ENCODE data around the gene CADM1.

CADM1 gene

DNA sequence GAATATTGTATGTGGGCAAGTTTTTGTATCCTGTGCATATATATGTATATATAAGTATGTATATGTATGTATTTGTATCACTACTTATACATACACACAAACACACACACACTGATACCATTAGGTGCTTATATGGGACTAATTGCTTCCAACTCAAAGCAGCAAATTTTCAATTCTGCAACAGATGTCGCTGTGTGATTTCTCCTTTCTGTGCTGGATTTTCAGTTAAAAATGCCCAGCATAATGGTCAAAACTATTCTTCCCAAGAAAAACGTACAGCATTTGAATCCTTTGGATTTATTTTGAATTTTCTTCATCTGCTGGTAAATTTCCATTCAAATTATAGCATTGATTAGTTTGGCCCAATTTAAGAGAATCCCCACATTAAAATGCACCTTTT lies 4.3 kb downstream of the CADM1 start:
- Histone ChIP-seq H3K4me1 (ENCODE audit: control insufficient read depth, insufficient read depth, low read length) (peaks cover 35% of the 10 kb centered on the region), H3K9ac (ENCODE audit: low read depth, low read length) (no peak overlapping the region), H3K4me3 (ENCODE audit: low read depth, low read length) (no peak overlapping the region), H3K27me3 (ENCODE audit: control insufficient read depth, insufficient read depth, low read length) (peaks cover 52% of the 10 kb centered on the region), H3K36me3 (ENCODE audit: control insufficient read depth, insufficient read depth, low read length) (no peaks in the 10 kb centered on the region), H3K27ac (ENCODE audit: low read depth, low read length) (no peak overlapping the region), H3K9me3 (ENCODE audit: control insufficient read depth, insufficient read depth, low read length) (no peaks in the 10 kb centered on the region)

DNA sequence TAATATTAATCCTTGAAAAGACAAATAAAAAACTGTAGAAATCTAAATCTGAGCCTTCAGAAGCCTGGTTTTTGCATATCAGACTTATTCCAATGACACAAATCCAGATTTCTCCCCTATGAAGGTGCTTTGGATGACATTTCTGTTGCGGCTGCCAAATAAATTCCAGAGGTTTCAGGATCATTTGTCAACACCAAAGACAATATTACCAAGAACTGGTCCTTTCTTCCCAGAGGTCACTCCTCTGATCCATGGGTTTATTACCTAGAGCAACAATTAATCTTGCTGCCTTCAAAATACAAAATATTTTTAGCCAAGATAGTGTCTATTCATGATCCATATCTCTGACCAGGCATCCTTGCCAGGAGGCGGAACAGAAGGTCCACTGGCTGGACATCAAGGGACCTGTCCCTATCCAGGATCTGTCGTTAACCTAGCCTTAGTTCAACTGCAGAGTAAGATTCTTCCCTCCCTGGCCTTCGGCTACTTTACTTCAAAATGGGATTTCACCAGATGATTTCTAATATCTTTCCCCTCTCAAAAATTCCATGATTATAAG lies 4.9 kb downstream of the CADM1 start:
- H3K4me3 ChIP-seq (ENCODE audit: low read depth, low read length) = no peak overlapping the region
- peaks cover 52% of the 10 kb centered on the region for H3K27me3 ChIP-seq (ENCODE audit: control insufficient read depth, insufficient read depth, low read length)
- no peaks in the 10 kb centered on the region for H3K9me3 ChIP-seq (ENCODE audit: control insufficient read depth, insufficient read depth, low read length)
- H3K9ac ChIP-seq (ENCODE audit: low read depth, low read length) = no peak overlapping the region
- H3K36me3 ChIP-seq (ENCODE audit: control insufficient read depth, insufficient read depth, low read length) = no peaks in the 10 kb centered on the region
- H3K27ac ChIP-seq (ENCODE audit: low read depth, low read length) = no peak overlapping the region
- H3K4me1 ChIP-seq (ENCODE audit: control insufficient read depth, insufficient read depth, low read length) = peaks cover 35% of the 10 kb centered on the region

DNA sequence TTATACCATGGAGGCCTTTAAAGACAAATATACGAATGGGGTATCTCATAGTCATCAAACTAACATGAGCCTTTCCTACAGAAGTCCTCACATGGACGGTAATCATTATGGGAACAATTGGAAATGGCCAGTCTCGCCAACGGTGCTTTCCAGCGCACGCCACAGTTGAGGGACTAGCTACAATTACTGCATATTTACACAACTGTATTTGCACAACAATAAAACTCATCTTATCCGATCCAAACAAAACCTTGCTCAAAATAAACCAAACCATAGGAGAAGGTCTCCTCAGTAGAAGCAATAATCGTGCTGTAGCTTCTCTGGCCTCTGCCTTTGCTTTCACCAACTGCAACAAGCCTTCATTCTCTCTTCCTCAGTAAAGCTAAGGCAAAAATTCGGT lies 5.9 kb downstream of the CADM1 start:
- Histone ChIP-seq H3K4me3 (ENCODE audit: low read depth, low read length) (no peak overlapping the region), H3K9me3 (ENCODE audit: control insufficient read depth, insufficient read depth, low read length) (no peaks in the 10 kb centered on the region), H3K4me1 (ENCODE audit: control insufficient read depth, insufficient read depth, low read length) (peaks cover 35% of the 10 kb centered on the region), H3K27ac (ENCODE audit: low read depth, low read length) (no peak overlapping the region), H3K36me3 (ENCODE audit: control insufficient read depth, insufficient read depth, low read length) (no peaks in the 10 kb centered on the region), H3K9ac (ENCODE audit: low read depth, low read length) (no peak overlapping the region), H3K27me3 (ENCODE audit: control insufficient read depth, insufficient read depth, low read length) (peaks cover 48% of the 10 kb centered on the region)

DNA sequence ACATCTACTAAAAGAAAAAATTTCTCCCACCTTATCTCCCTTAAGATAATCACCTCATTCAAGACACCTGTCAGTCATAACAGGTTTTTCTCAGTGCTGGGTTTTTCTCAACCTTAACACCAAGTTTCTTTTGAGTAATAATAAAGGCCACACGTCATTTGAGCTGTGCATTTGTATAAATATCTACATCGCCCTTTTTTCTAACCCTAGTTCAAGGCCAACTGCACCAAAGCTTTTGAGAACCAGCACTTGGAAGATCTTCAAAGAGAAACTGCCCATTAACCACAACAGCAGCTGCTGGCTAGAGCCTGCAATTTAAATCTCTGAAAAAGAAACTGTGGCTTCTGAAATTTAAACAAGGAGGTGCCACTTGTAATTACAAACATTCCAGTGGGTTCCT lies 6.9 kb downstream of the CADM1 start:
- no peak overlapping the region for H3K9ac ChIP-seq (ENCODE audit: low read depth, low read length)
- H3K27me3 ChIP-seq (ENCODE audit: control insufficient read depth, insufficient read depth, low read length) = peaks cover 41% of the 10 kb centered on the region
- no peak overlapping the region for H3K4me3 ChIP-seq (ENCODE audit: low read depth, low read length)
- no peaks in the 10 kb centered on the region for H3K9me3 ChIP-seq (ENCODE audit: control insufficient read depth, insufficient read depth, low read length)
- peaks cover 40% of the 10 kb centered on the region for H3K4me1 ChIP-seq (ENCODE audit: control insufficient read depth, insufficient read depth, low read length)
- no peaks in the 10 kb centered on the region for H3K36me3 ChIP-seq (ENCODE audit: control insufficient read depth, insufficient read depth, low read length)
- no peak overlapping the region for H3K27ac ChIP-seq (ENCODE audit: low read depth, low read length)

DNA sequence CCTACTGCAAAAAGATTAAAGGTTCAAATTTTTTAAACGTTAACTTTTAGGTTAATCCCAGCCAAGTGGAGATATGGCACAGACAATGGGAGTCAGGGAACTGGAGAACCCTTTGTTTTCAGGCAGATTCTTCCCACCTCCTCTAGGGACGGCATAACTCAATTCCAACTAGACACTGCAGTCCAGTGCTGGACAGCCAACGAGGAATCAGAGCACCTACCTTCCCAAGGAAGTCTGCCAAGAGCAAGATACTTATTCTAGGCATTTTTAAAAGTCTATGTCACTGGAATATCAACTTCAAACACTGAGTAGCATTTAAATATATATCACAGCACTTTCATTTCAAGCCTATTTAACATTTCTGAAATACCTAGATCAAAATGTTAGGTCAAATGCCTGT lies 7.3 kb downstream of the CADM1 start:
- H3K4me1 ChIP-seq (ENCODE audit: control insufficient read depth, insufficient read depth, low read length) = peaks cover 38% of the 10 kb centered on the region
- H3K9ac ChIP-seq (ENCODE audit: low read depth, low read length) = no peak overlapping the region
- H3K36me3 ChIP-seq (ENCODE audit: control insufficient read depth, insufficient read depth, low read length) = no peaks in the 10 kb centered on the region
- no peak overlapping the region for H3K4me3 ChIP-seq (ENCODE audit: low read depth, low read length)
- no peak overlapping the region for H3K27ac ChIP-seq (ENCODE audit: low read depth, low read length)
- H3K9me3 ChIP-seq (ENCODE audit: control insufficient read depth, insufficient read depth, low read length) = no peaks in the 10 kb centered on the region
- H3K27me3 ChIP-seq (ENCODE audit: control insufficient read depth, insufficient read depth, low read length) = peaks cover 37% of the 10 kb centered on the region

DNA sequence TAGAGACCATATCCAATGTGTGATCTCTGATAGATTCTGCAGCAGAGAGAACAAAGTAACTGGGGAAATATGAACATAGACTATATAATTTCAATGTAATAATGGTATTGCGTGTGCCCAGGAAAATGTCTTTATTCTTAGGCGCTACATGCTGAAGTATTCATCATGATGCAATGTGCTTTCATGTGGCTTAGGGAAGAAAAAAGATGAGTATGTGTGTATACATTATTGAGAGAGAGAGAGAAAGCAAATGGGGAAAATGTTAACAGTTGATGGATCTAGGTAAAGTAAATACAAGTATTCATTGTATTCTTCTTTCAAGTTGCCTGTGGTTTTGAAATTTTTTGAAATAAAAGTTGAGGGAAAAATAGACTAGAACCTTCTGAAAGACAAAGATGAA lies 10.3 kb downstream of the CADM1 start:
- no peak overlapping the region for H3K9ac ChIP-seq (ENCODE audit: low read depth, low read length)
- H3K36me3 ChIP-seq (ENCODE audit: control insufficient read depth, insufficient read depth, low read length) = no peaks in the 10 kb centered on the region
- no peak overlapping the region for H3K27ac ChIP-seq (ENCODE audit: low read depth, low read length)
- H3K9me3 ChIP-seq (ENCODE audit: control insufficient read depth, insufficient read depth, low read length) = no peaks in the 10 kb centered on the region
- H3K4me3 ChIP-seq (ENCODE audit: low read depth, low read length) = no peak overlapping the region
- peaks cover 23% of the 10 kb centered on the region for H3K4me1 ChIP-seq (ENCODE audit: control insufficient read depth, insufficient read depth, low read length)
- peaks cover 7% of the 10 kb centered on the region; the same call in 1 of the 2 replicates for H3K27me3 ChIP-seq (ENCODE audit: control insufficient read depth, insufficient read depth, low read length)

DNA sequence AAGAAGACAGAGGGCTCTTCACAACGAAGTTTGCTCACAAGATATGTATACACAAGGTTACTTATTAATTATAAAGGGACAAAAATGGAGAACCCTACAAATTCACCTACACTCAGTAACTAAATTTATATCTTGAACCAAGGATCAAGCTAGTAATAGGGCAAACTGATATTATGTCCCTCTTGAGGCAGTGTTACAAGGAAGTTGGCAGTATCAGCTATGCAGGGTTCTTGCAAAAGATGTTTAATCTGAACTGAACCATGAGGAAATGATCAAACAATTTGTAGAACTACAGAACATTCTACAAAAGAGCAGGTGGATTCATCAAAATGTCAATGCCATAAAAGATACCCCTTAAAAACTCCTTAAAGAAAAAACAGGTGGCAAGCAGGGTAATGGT lies 10.7 kb downstream of the CADM1 start:
- peaks cover 6% of the 10 kb centered on the region; the same call in 1 of the 2 replicates for H3K27me3 ChIP-seq (ENCODE audit: control insufficient read depth, insufficient read depth, low read length)
- H3K4me3 ChIP-seq (ENCODE audit: low read depth, low read length) = no peak overlapping the region
- H3K9me3 ChIP-seq (ENCODE audit: control insufficient read depth, insufficient read depth, low read length) = no peaks in the 10 kb centered on the region
- no peak overlapping the region for H3K27ac ChIP-seq (ENCODE audit: low read depth, low read length)
- no peaks in the 10 kb centered on the region for H3K36me3 ChIP-seq (ENCODE audit: control insufficient read depth, insufficient read depth, low read length)
- H3K9ac ChIP-seq (ENCODE audit: low read depth, low read length) = no peak overlapping the region
- peaks cover 19% of the 10 kb centered on the region for H3K4me1 ChIP-seq (ENCODE audit: control insufficient read depth, insufficient read depth, low read length)

DNA sequence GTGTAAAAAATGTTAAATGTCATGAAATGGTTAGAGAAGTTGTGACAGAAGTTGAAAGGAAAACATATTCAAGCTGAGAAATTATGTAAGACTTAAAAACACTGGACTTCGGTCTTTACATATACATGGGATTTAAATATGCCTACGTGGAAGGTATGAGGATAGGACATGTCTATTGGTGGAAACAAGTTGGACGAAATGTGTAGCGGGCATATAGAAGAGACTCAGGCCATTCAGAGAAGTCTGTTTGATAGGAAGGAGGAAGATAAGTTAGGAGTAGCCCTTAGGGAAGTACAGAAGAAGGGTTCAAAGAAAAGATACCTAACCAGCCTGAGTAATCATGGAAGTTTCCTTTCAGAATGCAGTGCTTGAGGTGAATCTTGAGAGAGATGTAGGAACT lies 14.7 kb downstream of the CADM1 start:
- Histone ChIP-seq H3K36me3 (ENCODE audit: control insufficient read depth, insufficient read depth, low read length) (no peaks in the 10 kb centered on the region), H3K9ac (ENCODE audit: low read depth, low read length) (no peak overlapping the region), H3K9me3 (ENCODE audit: control insufficient read depth, insufficient read depth, low read length) (no peaks in the 10 kb centered on the region), H3K27me3 (ENCODE audit: control insufficient read depth, insufficient read depth, low read length) (no peaks in the 10 kb centered on the region), H3K4me3 (ENCODE audit: low read depth, low read length) (no peak overlapping the region), H3K4me1 (ENCODE audit: control insufficient read depth, insufficient read depth, low read length) (peaks cover 5% of the 10 kb centered on the region; the same call in 1 of the 2 replicates), H3K27ac (ENCODE audit: low read depth, low read length) (no peak overlapping the region)

DNA sequence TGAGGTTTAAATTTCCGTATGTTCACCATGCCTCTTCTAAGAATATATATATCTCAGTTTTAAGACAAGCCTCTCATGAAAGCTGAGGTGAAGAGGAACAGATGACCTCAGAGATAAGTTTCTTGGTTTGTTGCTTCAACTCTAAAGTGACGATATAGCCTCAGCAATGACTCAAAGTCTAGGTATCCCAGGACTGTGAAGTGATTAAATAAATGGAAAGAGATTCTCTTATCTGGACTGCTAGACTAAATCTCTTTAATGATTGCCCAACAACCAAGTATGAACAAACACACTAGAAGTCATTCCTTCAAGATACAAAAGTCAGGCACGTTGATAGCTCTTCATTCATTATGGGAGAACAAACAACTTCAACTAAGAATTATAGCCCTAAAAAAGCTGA lies 15.3 kb downstream of the CADM1 start:
- peaks cover 5% of the 10 kb centered on the region; the same call in 1 of the 2 replicates for H3K4me1 ChIP-seq (ENCODE audit: control insufficient read depth, insufficient read depth, low read length)
- no peak overlapping the region for H3K27ac ChIP-seq (ENCODE audit: low read depth, low read length)
- no peaks in the 10 kb centered on the region for H3K27me3 ChIP-seq (ENCODE audit: control insufficient read depth, insufficient read depth, low read length)
- no peak overlapping the region for H3K4me3 ChIP-seq (ENCODE audit: low read depth, low read length)
- H3K9me3 ChIP-seq (ENCODE audit: control insufficient read depth, insufficient read depth, low read length) = no peaks in the 10 kb centered on the region
- no peak overlapping the region for H3K9ac ChIP-seq (ENCODE audit: low read depth, low read length)
- H3K36me3 ChIP-seq (ENCODE audit: control insufficient read depth, insufficient read depth, low read length) = no peaks in the 10 kb centered on the region

DNA sequence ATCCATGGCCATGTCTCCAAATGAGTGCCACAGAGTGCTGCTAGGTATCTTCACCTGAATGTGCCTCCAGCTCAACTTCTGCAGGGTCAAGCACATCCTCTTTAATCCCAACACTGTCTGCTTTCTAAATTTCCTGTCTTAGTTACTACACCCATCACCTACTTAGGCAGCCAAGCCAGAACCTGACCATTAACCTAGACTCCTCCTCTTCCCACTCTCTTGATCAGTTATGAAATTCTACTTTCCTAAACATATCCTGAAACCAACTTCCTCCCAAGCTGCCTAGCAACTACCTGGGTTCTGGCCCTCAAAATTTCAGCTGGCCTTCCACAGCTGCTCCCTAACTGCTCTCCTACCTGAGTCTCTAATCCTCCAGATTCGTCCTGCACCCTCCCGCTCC lies 22.7 kb downstream of the CADM1 start:
- Histone ChIP-seq H3K36me3 (ENCODE audit: control insufficient read depth, insufficient read depth, low read length) (no peaks in the 10 kb centered on the region), H3K9ac (ENCODE audit: low read depth, low read length) (no peak overlapping the region), H3K27me3 (ENCODE audit: control insufficient read depth, insufficient read depth, low read length) (peaks cover 4% of the 10 kb centered on the region; the same call in 1 of the 2 replicates), H3K9me3 (ENCODE audit: control insufficient read depth, insufficient read depth, low read length) (no peaks in the 10 kb centered on the region), H3K4me3 (ENCODE audit: low read depth, low read length) (no peak overlapping the region), H3K27ac (ENCODE audit: low read depth, low read length) (no peak overlapping the region), H3K4me1 (ENCODE audit: control insufficient read depth, insufficient read depth, low read length) (no peaks in the 10 kb centered on the region; the same call in 1 of the 2 replicates)

DNA sequence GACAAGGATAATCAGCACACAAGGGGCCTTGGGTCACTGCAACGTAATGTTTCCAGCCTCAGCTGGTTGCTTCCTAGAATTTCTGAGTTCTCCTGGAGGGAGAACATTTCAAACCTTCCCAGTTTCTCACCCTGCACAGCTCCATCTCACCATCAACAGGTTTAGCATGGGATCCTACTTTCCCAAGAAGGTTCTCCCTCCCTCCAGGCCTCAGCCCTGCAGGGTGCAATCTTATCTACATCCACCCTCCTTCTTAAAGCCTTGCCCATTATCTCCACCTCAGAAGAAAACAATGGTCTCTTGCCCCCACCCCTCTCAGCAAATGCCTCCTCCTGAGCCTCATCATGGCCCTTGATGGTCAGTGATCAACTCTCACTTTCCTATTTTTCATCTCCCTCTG lies 23.6 kb downstream of the CADM1 start:
- Histone ChIP-seq H3K4me3 (ENCODE audit: low read depth, low read length) (no peak overlapping the region), H3K27ac (ENCODE audit: low read depth, low read length) (peak overlapping the region; percentile 27), H3K9ac (ENCODE audit: low read depth, low read length) (no peak overlapping the region), H3K9me3 (ENCODE audit: control insufficient read depth, insufficient read depth, low read length) (no peaks in the 10 kb centered on the region), H3K27me3 (ENCODE audit: control insufficient read depth, insufficient read depth, low read length) (peaks cover 4% of the 10 kb centered on the region; the same call in 1 of the 2 replicates), H3K36me3 (ENCODE audit: control insufficient read depth, insufficient read depth, low read length) (no peaks in the 10 kb centered on the region), H3K4me1 (ENCODE audit: control insufficient read depth, insufficient read depth, low read length) (no peaks in the 10 kb centered on the region; the same call in 1 of the 2 replicates)
